Left renal pelvis (tissue), 4 donors: ENCODE data around the gene AADAC. TPM values are rescaled to one million over a fixed set of nuclear protein-coding genes. Genes with fewer than 3 reads are reported as not detected.
"Not testable (repeated sequence)": the region's sequence is repeated elsewhere in the genome, so short reads cannot be mapped to it uniquely, and the experiment has no call there.

Source experiments
- DNase-seq, 4 donors: peaks; one replicate each; pipeline ENCODE4 v3.0.0-alpha.2; 2013; ENCODE audit warnings: low read depth in 4 of 4, low spot score in 3 of 4
- polyA plus RNA-seq, 4 donors: library from polyadenylated mRNA; unstranded; fragments of 120-200 nt; gene quantifications; one replicate each; pipeline ENCODE4 v1.2.1, GENCODE V29; 2013; ENCODE audit not compliant: insufficient read length in 4 of 4

Gene AADAC
- polyA plus RNA-seq, 4 donors, result 0.21 to 1.4 (median 0.24) TPM

DNA sequence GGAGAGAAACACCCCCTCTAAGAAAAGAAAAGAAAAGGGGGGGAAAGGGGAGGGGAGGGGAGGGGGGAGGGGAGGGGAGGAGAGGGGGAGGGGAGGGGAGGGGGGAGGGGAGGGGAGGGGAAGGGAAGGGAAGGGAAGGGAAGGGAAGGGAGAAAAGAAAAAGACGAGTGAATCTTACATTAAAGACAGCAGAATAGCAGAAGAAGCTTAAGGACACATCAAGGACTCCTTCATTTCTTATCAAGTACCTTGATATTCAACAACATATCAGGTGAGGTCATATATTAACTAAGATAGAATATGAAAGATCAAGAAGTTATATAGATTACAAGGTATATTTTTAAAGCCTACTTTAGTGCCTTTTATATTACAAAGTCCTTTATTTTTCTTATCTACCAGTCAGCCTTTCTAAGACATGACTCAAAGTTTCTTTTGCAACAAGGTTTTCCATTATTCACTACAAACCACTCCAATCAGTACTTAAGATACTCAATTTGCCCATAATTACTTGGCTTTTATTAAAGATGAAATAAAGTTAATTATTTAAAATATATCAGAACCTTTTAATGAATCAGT is 17.7 kb upstream of the AADAC start:
- no peak for DNase-seq

DNA sequence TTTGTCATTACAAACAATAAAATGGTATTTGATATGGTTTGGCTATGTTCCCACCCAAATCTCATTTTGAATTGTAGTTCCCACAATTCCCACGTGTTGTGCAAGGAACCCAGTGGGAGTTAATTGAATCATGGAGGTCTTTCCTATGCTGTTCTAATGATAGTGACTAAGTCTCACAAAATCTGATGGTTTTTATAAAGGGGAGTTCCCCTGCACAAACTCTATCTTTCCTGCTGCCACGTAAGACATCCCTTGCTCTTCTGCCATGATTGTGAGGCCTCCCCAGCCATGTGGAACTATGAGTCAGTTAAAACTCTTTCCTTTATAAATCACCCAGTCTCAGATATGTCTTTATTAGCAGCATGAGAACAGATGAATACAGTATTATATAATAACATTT is 15.4 kb upstream of the AADAC start:
- DNase-seq, result no peak

DNA sequence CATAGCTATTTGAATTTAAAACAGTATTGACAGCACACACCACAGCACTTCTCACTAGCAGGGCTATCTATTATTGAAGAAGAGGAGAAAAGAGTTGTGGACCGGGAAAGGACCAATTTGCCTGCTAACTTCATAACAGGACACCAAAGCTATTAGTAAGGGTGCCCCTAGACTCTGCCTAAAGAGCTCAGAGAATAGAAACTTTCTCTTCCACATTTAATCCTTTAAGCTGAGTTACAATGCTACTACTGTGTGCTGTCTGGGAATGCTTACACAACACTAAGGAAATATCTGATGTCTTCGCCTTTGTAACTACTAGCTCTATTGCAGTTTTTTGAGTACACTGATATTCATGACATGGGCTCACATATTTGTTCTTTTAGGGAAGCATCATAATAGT is 13.5 kb upstream of the AADAC start:
- no peak for DNase-seq

GRCh38 chr3:151804267-151804666 is 9.6 kb upstream of the AADAC start:
- DNase-seq, result no peak

- DNase-seq, result no peak
Measured at GRCh38 chr3:151806838-151807237, 7.1 kb upstream of the AADAC start.

DNA sequence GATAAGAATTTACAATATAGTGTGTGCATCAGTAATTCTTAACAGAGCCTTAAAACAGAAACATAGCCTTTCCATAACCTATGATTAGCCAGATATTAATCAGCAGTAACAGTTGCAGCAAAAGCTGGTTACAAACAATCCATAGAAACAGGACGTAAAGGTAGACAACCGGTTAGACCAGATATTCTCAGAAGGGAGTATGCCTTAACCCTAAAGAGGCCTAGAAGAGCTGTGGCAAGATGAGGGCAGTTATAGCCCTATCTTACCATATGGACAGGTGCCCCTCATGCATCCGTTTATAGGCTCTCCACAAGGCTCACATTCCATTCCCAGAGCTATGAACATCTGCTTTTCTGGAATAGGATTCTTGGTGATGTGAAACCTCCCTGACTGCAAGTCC is 5.0 kb upstream of the AADAC start:
- not testable (repeated sequence) for DNase-seq

DNA sequence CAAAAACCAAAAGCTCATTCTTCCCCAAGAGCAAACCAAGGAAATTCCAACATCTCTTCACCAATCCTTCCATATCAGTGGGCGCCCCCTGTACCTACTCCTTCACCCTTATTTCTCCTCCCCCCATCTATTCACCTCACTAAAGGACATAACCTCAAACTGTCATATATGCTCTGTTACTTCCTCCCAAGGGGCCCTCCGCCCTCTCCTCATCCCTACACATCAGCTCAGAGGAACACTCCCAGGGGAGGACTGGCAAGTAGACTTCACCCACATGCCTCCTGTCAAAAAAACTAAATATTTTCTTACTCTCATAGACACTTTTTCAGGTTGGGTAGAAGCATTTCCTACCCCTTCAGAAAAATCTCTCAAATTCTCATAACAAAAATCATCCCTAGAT is 2.4 kb upstream of the AADAC start:
- DNase-seq, result no peak

GRCh38 chr3:151814588-151814987 is 672 bp downstream of the AADAC start:
- no peak for DNase-seq

- peak; percentile 42 to 46 (median 43) for DNase-seq
Measured at GRCh38 chr3:151816091-151816604, 2.2 kb downstream of the AADAC start.

GRCh38 chr3:151817473-151817872 is 3.6 kb downstream of the AADAC start:
- no peak for DNase-seq

DNA sequence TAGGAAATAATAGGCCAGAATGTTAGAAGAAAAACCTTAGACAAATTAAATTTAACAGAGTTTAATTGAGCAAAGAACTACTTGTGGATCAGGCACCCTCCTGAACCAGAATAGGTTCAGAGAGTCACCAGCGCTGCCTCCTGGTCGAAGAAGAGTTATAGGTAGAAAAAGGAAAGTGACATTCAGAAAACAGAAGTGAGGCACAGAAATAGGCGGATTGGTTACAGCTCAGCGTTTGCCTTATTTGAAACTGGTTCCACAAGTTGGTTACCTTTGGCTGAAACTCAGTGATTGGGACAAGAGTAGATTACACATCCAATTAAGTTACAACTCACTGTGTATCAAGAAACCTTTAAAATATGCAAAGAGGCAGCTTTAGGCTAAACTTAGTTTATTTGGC is 4.4 kb downstream of the AADAC start:
- no peak for DNase-seq

- DNase-seq, result no peak
Measured at GRCh38 chr3:151819910-151820309, 6.0 kb downstream of the AADAC start.

DNA sequence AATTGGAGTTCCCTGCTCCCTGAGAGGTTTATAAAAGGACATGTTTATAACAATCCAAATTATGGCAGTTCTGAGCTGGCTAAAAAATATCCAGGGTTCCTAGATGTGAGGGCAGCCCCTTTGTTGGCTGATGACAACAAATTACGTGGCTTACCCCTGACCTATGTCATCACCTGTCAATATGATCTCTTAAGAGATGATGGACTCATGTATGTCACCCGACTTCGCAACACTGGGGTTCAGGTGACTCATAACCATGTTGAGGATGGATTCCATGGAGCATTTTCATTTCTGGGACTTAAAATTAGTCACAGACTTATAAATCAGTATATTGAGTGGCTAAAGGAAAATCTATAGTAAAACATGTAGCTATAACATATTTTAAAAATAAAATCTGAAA is 13.9 kb downstream of the AADAC start:
- no peak for DNase-seq

DNA sequence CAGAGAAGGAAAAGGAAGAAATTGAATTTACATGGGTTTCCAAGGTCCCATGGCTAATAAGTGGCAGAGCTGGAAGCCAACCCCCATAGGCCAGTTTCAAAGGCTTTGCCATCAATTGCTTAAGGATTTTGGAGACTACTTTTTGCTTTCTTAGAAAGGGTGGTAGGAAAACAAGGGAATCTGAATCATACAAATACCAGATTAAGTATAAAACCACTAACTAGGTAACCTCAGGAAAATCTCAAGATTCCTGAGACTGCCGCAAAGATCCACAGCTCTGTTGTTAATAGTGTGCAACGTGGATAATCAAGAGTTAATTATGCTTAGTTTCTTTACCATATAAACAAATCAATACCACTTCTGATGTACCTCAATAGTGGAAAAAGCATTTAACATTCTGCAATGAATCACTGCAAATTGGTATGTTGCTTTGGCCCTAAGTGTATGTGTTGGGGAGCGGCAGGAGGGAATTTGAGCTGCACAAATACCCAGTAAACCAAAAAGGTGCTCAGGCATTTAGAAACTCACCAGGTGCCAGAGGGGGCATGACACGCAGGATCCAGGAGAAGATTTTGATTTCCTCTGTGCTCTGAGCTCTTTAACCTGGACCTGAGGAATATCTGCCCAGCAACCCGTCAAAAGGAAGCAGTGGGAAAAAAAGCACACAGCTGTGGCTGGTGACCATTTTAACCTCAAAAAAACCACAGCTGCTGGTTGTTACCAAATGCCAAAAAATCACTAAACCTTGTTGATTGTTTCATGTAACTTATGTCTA is 22.0 kb downstream of the AADAC start:
- no peak for DNase-seq

DNA sequence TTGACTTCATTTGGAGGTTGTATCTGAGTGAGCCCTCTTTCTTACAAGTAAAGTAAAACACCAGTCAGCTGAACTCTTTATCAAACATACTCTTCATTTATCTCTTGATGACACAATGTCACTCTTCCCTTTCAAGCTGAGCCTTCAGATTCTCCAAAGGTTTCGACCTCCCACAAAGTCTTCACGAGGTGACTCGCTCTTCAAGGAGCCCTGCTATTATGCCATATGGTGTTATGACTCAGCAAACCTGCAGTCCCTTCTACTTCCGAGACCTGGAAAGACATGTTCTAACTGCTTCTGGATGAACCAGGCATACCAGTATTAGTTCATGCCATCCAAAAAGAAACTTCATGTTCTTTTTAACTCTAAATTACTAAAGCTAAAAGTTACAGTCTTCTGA is 23.1 kb downstream of the AADAC start:
- no peak for DNase-seq

GRCh38 chr3:151838574-151839312 is 24.8 kb downstream of the AADAC start:
- peak; percentile 44 to 63 (median 54) for DNase-seq

DNA sequence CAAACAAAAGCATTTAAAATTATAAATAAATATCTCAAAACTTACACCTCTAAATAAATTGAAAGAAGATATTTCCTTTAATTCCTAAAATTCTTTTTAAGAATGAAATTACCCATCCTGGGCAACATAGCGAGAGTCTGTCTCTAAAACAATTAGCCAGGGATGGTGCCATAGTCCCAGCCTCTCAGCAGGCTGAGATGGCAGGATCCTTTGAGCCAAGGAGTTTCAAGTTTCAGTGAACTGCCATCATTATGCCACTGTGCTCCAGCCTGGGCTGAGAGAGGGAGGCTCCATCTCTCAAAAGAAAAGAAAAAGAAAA is 25.4 kb downstream of the AADAC start:
- no peak for DNase-seq

DNA sequence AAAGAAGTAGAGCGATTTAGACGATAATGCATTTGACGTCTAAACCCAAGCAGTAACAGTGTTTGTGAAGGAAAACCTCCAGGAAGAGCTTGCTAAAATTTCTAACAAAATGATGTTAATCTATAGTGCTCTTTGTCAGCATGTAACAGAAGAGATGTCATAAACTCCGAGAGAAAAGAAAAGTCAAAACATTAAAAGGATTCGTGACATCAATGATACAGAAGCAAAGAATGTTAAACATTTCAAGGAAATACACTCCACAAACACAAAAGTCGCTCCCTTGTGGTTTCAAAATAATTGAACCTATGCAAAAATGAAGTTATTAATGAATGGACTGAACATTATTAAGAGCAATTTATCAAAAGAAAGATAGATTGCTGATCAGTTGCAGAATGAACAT is 27.9 kb downstream of the AADAC start:
- no peak for DNase-seq

GRCh38 chr3:151843275-151843674 is 29.4 kb downstream of the AADAC start:
- no peak for DNase-seq

DNA sequence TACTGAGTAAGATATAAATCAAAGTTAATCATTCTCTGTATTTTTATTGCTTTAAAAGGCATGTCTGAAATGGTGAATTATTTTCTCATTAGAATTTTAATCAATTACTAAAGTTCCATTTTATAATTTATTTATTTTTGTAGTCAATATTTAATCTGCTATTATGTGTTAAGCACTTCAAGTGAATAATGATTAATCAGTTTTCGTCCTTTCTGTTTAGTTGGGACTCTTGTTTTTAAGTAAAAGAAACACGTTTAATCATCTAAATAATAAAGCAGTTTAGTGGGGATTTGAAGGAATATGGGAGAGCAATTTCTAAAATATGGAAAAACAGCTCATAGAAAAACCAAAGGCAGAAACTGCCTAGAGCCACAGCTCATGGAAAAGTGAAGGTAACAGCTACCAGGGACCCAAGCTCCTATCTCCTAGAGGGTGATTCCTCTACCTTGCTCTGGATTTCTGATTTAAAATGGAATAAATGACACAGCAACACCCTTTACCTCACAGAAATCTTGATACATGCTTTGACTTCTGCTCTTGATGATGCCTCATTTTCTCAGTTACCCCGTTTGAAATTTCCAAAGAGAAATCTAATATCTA is 31.5 kb downstream of the AADAC start:
- no peak for DNase-seq

- not testable (repeated sequence) for DNase-seq
Measured at GRCh38 chr3:151850065-151850464, 36.1 kb downstream of the AADAC start.
